HG03558 (cell line): Measurements from ENCODE around the gene LCN9.
"Not testable (repeated sequence)": the region's sequence is repeated elsewhere in the genome, so short reads cannot be mapped to it uniquely, and the experiment has no call there.

Experiments
- ATAC-seq: cut with Tn5 transposase; IDR thresholded peaks from one replicate; pipeline ENCODE4 v1.9.1; 2021; ENCODE audit warnings: moderate number of reproducible peaks; ENCODE audit not compliant: unreplicated experiment; ENCODE audit errors: extremely low read depth

The LCN9 gene

GRCh38 chr9:135644631-135645218 lies 18.4 kb upstream of the LCN9 start:
- ATAC-seq, result no peak

- no peak for ATAC-seq
These were observed 15.2 kb upstream of the LCN9 start for GRCh38 chr9:135647884-135648283.

GRCh38 chr9:135648494-135649410 lies 14.4 kb upstream of the LCN9 start:
- ATAC-seq, result no peak

GRCh38 chr9:135649508-135649907 lies 13.6 kb upstream of the LCN9 start:
- no peak for ATAC-seq

- no peak for ATAC-seq
These were observed 12.7 kb upstream of the LCN9 start for GRCh38 chr9:135650408-135650807.

- no peak for ATAC-seq
These were observed 7.8 kb upstream of the LCN9 start for GRCh38 chr9:135655317-135655716.

- ATAC-seq, result no peak
These were observed 5.7 kb upstream of the LCN9 start for GRCh38 chr9:135657416-135657815.

GRCh38 chr9:135659252-135659651 lies 3.9 kb upstream of the LCN9 start:
- no peak for ATAC-seq

- ATAC-seq, result no peak
These were observed 2.7 kb upstream of the LCN9 start for GRCh38 chr9:135660407-135660806.

- no peak for ATAC-seq
These were observed 1.1 kb upstream of the LCN9 start for GRCh38 chr9:135661816-135662560.

GRCh38 chr9:135663451-135663770 lies 302 bp downstream of the LCN9 start:
- ATAC-seq, result no peak

GRCh38 chr9:135663857-135664256 lies 748 bp downstream of the LCN9 start:
- no peak for ATAC-seq

GRCh38 chr9:135664266-135664665 lies 1.2 kb downstream of the LCN9 start:
- no peak for ATAC-seq

- ATAC-seq, result no peak
These were observed 2.0 kb downstream of the LCN9 start for GRCh38 chr9:135664801-135665794.

GRCh38 chr9:135665795-135666189 lies 2.7 kb downstream of the LCN9 start:
- ATAC-seq, result no peak

- no peak for ATAC-seq
These were observed 3.7 kb downstream of the LCN9 start for GRCh38 chr9:135666534-135667462.

GRCh38 chr9:135667463-135668001 lies 4.4 kb downstream of the LCN9 start:
- ATAC-seq, result no peak

GRCh38 chr9:135669018-135669417 lies 5.9 kb downstream of the LCN9 start:
- ATAC-seq, result not testable (repeated sequence)
